Measurements from ENCODE around the gene MPHOSPH10.
"Not testable (repeated sequence)": the region's sequence is repeated elsewhere in the genome, so short reads cannot be mapped to it uniquely, and the experiment has no call there.

Gene MPHOSPH10

DNA sequence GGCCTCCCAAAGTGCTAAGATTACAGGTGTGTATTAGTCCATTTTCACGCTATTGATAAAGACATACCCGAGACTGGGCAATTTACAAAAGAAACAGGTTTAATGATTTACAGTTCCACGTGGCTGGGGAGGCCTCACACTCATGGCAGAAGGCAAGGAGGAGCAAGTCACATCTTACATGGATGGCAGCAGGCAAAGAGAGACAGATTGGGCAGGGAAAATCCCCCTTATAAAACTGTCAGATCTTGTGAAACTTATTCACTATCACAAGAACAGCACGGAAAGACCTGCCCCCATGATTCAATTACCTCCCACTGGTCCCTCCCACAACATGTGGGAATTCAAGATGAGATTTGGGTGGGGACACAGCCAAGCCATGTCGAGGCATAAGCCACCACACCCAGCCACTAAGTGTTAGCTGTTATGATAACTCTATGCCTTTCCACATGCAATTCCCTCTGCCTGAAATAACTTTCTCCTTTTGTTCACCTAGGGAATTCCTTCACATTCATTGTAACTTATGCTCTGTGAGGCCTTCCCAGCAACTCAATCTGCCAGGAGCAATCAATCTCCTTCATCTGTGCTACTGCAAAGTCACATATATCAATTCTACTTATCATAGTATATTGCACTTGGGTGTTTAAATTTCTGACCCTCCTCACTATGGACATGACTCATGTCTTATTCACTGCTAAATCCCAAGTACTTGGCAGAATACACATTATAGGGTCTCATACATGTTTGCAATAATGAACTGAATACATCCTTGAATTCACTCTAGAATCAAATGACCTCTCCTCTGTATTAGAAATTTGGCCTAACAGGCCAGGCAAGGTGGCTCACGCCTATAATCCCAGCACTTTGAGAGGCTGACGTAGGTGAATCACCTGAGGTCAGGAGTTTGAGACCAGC lies 7.8 kb upstream of the MPHOSPH10 start:
- no peak for DNase-seq (ENCODE audit: low read depth in 2 of 2)

DNA sequence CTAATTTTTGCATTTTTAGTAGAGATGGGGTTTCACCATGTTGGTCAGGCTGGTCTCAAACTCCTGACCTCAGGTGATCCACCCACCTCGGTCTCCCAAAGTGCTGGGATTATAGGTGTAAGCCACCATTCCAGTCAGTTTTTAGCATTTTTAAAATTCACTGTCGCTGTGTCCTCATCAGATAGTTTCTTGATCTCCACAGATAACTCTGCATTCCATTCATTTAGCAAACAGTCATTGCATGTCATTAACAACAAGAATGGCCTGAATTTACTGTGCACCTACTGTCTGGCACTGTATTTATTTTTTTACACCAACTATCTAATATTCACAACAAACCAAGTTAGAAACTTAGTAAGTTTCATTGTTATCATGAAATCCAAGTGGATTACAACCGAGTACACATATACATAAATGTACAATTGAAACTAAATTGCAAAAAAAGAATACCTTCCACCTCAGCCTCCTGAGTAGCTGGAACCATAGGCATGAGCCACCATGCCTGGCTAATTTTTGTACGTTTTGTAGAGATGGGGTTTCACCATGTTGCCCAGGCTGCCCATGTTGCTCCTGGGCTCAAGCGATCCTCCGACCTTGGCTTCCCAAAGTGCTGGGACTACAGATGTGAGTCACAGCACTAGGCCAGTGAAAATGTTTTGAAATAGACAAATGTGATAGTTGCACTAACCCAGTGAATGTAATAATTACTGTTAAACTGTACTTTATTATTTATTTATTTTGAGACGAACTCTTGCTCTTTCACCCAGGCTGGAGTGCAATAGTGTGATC lies 4.7 kb upstream of the MPHOSPH10 start:
- DNase-seq (ENCODE audit: low read depth in 2 of 2) = no peak

DNA sequence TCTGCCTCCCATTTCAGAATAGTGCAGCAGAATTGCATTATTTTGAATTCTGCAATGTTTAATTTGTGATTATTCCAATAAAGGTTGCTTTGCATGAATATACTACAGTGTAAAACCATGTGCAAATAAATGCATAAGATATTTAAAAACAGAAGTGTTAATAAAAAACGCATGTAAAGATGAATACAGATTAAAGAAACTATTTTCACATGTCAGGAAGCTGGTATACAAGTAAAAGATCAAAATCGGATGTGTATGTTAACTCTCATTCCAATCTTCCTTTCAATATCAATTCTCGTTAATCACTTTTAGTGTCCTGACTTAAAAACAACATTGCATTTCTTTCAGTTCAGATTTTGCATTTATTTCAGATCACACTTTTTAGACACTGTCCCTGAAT lies 3.5 kb upstream of the MPHOSPH10 start:
- DNase-seq (ENCODE audit: low read depth in 2 of 2) = no peak

DNA sequence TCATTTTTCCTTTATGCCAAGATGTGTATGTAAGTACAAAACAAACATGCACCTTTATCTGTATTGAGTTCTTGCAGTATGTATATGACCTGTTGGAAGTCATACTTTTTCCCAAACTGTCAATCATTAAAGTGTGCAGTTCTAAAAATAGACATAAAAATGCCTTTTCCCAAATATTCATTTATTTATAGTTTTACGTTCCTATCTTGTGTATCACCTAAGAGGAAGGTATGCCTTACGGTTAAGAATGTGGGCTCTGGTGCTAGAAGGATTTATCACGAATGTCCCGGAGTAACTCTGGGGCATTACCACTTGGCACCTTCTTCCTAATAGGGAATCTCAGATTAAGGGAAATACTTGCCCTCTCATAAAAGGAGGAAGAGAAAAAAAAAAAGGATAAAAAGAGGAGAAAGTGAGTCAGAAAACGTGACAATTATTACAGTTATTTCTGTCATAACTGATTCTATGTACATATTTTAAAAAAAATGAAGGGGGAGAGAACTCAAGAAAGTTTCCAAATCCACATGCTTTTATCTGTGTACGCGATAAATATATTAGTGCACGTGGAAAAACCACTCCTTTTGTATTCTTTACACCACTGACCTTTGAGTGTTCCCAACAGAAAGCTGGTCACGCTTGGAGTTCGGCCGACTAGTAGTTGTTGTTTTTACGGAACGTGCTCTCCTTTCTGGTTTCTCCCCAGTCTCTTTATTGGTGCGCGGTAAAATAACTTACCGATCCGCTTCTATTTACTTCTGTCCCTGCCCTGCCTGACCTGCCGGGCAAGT lies 1.1 kb upstream of the MPHOSPH10 start:
- DNase-seq (ENCODE audit: low read depth in 2 of 2) = no peak

DNA sequence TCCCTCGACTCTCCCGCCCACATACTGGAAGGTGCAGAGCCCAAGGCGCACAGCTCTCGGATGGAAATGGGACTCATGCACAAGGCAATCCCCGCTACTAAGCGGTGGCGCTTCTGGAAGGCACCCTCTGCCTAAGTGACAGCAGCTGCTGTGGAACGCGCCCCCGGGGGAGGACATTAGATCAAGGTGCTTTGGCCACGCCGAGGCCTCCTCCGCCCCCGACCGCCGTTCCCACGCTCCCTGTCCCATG lies 607 bp upstream of the MPHOSPH10 start:
- DNase-seq (ENCODE audit: low read depth in 2 of 2) = peak in 1 of 2 experiments; percentile 17

DNA sequence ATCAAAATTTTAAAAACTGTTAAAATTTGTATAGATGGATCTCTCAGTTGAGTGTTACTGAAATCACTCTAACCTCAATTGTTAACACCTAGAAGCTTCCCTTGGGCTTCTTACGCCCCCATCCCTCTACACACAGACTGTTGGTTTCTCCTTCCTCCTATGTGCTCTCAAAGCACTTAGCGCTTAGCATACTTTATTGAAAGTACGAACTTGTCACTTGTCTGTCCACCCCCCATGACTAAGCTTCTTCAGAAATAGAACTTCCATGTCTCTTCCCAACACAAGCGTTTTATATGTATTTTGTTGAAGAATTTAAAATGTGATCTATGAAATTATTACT lies 441 bp downstream of the MPHOSPH10 start:
- no peak for DNase-seq (ENCODE audit: low read depth in 2 of 2)

DNA sequence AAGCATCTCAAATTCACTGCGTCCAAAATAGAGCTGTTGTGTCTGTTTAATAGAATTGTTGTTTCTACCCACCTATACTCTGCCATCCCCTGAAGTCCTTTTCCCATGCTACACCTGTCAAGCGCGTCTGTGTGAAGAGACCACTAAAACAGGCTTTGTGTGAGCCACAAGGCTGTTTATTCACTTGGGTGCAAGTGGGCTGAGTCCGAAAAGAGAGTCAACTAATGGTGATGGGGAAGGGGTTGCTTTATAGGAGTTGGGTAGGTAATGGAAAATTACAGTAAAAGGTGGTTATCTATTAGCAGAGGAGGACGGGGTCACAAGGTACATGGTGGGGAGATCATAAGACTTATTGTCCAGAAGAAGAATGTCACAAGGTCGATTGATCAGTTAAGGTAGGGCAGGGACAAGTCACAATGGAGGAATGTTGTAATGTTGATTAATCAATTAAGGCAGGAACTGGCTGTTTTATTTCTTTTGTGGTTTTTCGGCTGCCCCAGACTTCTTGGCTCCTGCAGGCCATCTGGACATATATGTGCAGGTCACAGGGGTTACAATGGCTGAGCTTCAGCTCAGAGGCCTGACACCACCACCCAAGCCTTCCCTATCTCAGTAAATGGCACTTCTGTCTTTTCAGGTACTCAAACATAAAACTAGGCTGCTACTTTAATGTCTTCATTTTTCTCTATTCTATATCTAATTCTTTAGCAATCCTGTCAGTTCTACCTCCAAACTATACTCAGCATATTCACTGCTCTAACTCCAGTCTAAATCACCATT lies 1.1 kb downstream of the MPHOSPH10 start:
- DNase-seq (ENCODE audit: low read depth in 2 of 2) = not testable (repeated sequence)

DNA sequence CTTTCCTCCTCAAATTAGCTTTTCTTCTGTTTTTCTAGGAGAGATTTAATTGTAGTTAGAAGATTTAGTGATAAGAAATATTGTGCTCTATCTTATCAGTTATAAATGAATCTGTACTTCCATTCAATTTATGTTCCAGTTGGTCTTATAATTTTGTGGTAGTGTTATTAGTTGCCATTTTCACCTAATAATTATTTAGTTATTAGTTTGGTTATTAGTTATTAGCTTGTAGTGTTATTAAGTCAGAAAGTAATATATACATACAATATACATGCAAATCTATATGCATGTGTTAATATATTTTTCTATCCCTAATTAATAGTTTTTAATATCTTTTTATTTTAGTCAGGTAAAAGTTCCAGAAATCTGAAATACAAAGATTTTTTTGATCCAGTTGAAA lies 3.2 kb downstream of the MPHOSPH10 start:
- no peak for DNase-seq (ENCODE audit: low read depth in 2 of 2)

DNA sequence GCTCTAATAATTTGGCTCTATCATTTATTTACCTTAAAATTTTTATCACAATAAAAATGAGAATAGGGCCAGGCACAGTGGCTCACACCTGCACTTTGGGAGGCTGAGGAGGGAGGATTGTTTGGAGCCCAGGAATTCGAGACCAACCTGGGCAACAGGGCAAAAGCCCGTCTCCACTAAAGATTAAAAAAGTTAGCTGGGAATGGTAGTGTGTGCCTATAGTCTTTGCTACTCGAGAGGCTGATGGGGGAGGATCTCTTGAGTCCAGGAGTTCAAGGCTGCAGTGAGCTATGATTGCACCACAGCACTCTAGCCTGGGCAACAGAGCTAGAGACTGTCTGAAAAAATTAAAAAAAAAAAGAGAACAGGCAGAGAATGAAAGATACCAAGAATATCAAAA lies 5.7 kb downstream of the MPHOSPH10 start:
- no peak for DNase-seq (ENCODE audit: low read depth in 2 of 2)

DNA sequence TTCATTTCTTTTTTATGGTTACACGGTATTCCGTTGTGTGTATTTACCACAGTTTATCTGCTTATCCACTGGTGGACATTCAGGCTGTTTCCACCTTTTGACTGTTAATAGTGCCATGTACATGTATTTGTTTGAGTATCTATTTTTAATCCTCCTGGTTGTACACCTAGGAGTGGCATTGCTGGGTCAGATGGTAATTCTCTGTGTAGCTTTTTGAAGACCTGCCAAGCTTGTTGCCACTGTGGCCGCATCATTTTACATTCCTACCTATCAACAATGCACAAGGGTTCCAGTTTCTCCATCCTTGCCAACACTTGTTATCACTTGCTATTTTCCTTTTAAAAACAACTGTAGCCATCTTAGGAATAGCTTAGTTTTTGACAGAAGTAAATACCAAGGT lies 13.3 kb downstream of the MPHOSPH10 start:
- DNase-seq (ENCODE audit: low read depth in 2 of 2) = no peak

DNA sequence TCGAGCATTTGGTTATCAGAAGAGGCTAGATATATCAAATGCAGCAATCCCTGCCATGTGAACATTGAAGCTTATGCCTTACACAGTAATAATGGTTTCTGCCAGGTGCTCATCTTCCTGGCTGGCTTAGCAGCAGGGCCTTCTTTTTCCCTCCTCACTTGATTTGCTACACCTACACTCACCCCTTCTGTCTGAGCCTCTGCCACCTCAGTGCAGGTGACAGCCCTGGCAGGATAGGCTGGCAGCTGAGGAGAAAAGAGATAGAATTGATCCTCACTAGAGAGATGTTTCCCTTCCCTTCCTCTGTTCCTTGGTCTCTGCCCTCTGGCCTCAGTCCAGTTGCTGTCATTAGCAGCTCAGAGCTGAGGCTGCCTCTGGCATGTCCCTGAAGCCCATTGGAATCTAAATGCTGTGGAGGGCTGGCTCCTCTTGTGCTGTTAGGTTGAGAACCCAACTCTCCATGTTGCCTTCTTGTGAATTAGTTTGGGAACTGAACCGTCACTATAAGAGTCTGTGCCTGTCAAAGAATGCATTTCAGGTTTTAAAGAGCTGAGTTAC lies 18.2 kb downstream of the MPHOSPH10 start:
- no peak for DNase-seq (ENCODE audit: low read depth in 2 of 2)

DNA sequence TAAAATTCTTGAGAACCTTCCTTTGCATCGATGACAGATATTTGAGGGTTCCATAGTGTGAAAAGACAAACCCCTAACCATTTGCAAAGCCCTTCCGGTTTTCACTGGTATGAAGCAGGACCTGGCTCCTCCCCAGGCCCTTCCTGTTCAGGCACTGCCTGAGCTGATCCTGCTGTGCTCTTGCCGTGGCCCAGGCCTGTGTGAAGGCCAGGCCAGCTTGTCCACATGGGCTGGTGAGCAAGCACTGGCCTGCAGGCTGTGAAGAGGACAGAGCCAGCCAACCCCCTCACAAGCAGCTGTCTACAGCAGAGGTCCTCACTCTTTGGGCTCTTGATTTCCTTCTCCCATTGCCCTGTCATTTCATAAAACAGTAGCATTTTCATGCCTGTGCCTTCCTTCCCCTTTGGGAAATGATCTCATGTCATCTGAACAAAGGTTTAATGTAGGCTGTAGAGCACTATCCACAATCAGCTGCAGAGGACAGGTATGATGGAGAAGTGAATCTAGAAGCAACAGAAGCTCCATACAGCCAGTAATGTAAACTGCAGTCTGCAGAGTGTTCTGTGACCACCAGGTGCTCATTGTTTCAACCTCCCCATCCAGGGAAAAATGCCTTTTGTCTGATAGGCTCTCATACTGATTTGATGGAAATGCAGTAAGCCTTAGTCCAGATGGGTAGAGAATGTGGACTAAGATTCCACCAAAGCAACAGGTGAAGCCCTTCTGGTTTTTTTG lies 19.8 kb downstream of the MPHOSPH10 start:
- no peak for DNase-seq (ENCODE audit: low read depth in 2 of 2)

DNA sequence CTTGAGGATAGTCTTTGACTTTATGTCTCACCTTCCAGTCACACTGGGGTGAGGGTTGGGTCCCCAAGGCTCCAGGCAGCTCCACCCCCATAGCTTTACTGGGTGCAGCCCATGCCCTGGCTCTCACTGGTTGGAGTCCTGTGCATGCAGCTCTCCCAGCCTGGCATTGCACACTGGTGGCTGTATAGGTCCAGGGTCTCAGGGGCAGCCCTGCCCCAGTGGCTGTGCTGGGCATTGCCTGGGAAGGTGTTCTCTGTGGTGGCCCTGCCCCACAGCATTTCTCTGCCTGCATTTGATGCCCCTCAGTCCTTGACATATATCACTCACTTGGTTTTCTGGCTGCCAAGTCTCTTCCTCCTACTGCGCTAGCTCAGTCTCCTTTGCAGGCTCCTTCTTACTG lies 21.2 kb downstream of the MPHOSPH10 start:
- DNase-seq (ENCODE audit: low read depth in 2 of 2) = no peak

DNA sequence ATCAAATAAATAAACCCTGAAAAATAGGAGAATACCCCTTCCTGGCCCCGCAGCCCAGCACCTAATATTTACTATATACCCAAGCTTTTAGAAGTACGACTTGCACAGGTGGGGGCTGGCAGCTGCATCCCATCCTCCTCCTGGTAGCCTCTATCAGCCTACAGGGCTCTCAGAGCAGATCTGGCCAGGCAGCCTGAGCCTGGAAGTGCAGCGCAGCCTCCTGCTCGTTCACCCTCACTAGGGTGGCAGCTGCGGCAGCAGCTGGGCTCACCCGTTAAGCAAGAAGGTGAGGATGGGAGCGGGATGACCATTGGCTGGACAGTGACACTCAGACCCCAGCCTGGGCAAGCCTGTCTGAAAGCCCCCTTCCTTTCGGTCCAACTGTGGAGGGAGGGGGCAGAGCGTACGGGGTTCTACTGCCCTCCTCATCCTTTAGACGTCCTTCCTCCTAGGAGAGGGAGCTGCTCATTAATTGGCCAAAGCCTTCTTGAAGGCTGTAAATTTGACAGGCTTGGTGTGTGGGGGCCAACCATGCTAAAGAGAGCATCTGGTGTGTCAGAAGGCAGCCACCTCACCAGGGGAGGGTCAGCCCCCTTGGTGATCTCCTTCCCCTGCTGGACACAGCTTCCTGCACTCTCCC lies 23.3 kb downstream of the MPHOSPH10 start:
- no peak for DNase-seq (ENCODE audit: low read depth in 2 of 2)

DNA sequence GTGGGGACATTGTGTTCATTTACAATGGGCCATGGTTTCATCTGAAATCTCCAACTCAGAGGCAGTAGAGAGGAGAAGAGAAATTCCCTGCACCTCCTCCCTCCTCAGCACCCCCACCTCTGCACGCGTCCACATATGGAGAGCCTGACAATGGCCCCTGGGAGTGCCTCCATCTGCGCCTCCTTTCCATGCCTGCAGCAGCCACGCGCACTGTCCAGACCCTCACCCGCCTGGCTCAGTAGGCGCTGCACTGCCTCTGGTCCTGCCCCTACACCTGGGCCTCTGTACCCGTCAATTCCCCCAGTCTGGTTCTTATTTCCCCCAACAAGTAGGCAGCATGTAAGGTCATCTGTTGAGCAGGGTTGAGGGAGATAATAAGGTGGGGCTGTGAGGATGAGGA lies 23.8 kb downstream of the MPHOSPH10 start:
- no peak for DNase-seq (ENCODE audit: low read depth in 2 of 2)

DNA sequence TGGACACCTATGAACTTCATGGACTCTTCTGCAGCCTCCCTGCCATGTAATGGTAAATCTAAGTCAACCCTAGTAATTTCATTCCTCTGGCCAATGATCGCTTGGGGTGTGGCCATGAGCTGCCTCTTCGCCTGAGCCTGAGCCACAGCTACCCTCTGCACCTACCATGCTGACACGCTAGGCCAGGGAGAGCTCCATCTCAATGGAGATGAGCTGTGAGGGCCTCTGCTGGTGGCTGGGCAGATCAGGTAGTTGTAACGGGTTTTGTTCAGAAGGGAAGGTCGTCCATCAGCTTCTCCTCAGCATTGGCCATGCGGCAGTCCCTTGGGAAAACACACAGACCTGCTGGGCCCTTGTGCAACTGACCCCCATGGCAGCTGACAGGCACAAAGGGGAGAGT lies 24.4 kb downstream of the MPHOSPH10 start:
- no peak for DNase-seq (ENCODE audit: low read depth in 2 of 2)

DNA sequence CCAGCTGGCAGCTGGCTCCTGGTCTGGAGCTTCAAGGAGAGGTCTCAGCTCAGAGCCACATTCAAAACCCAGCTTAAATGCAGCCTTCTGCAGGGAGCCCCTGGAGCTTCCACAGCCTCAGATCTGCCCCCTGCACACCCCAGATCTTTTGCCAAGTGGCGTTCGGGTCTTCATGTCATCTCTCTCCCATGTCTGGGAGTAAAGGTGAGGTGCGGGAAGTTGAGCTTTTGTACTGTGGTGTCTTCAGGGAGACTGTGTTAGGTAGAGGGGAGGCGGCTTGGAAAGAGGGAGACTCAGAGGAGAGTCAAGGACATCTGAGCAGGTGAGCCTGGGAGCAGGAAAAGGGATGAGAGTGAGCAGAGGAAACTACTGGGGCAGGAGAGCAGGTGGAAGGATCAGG lies 25.4 kb downstream of the MPHOSPH10 start:
- no peak for DNase-seq (ENCODE audit: low read depth in 2 of 2)

DNA sequence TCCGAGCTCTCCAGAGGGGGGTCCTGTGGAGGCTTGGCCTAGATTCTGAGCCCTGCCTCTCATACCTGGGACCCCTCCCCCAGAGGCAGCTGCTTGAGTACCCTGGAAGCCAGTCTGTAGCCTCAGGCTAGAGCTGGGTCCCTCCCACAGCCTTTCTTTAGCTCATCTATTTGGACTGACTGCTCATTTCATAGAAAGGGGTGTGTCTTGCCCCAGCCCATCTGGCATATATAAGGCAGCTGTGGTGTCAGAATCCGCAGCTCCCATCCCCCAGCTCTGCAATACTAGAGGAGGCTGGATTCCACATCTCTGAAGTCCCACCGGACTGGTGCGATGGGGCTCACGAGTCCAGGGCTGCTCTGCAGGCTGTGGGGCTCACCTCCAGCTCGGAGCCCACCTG lies 26.1 kb downstream of the MPHOSPH10 start:
- DNase-seq (ENCODE audit: low read depth in 2 of 2) = peak; percentile 28 to 34

DNA sequence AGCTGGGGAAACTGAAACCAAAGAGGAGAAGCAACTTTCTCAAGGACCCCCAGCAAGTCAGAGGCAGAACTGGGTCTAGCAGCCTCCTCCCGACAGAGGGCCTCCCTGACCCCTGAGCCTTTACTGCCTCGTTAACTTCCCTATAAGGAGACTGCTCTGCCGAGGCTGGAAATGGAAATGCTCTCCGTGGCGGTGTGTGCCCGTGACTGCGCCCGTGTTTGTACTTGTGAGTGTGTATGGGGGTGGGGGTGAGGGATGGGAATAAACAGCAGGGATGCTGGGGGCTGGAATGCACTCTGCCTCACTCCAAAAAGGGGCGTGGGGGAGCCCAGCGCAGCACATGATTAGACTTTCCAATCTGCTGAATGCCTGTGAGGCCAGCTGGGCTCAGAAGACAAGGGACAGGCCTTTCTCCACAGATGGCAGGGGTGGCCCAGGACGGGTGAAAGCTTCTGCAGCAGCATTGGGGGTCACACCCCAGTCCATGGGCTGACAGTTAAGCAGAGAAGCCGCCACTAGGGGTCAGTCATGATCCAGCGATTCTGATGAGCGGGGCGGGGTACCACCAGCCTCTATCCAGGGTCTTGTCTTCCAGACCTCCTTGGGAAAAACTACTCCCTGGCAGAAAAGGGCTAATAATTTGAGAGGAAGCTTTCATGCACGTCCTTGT lies 26.8 kb downstream of the MPHOSPH10 start:
- peak in 1 of 2 experiments; percentile 4 for DNase-seq (ENCODE audit: low read depth in 2 of 2)

DNA sequence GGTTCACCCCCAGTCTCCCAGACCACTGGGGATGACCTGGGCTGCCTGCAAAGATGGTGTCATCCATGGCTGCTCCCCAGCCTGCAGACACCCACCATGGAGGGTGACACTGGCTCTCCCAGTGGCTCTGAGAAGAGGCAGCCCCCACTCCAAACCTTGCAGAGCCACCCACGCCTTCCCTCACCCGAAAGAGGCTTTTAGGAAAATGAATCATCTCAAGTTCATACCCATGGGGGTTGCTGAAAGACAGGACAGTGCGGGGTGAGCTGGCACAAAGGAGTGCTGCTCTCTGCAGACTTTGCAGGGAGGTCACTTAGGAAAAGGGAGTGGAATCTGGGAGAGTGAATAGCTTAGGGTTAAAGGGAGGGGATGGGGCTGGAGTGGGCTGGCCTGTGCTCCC lies 36.4 kb downstream of the MPHOSPH10 start:
- no peak for DNase-seq (ENCODE audit: low read depth in 2 of 2)
